Kidney epithelial cell (primary cell): ENCODE data around the gene ARL13B. TPM values are rescaled to one million over a fixed set of nuclear protein-coding genes. Genes with fewer than 3 reads are reported as not detected.

Experiments used
- DNase-seq: peaks from one replicate; pipeline ENCODE4 v3.0.0-alpha.2; 2010; ENCODE audit warnings: low read depth
- H3K27me3 ChIP-seq: 2 replicates; pipeline ENCODE4 v1.6.0; 2011; ENCODE audit warnings: low read length; ENCODE audit not compliant: control insufficient read depth, insufficient read depth
- H3K36me3 ChIP-seq: 2 replicates; pipeline ENCODE4 v1.5.1; 2011; ENCODE audit warnings: low read length; ENCODE audit not compliant: control insufficient read depth, insufficient read depth
- H3K4me3 ChIP-seq: 2 replicates; pipeline ENCODE4 v1.5.1; 2011; ENCODE audit warnings: low read depth, mild to moderate bottlenecking, control low read depth, low read length
- CTCF ChIP-seq: IDR thresholded peaks from 2 replicates; pipeline ENCODE4 v1.5.1; 2011; ENCODE audit warnings: mild to moderate bottlenecking, moderate library complexity, low read length, control low read depth, inconsistent platforms; ENCODE audit not compliant: insufficient read depth, poor library complexity, severe bottlenecking
- total RNA-seq: library from RNA; depleted of rRNA; stranded (reverse); fragments of >200 nt; gene quantifications from 2 replicates; pipeline ENCODE4 v1.2.3, GENCODE V29; 2015

ARL13B gene
- total RNA-seq, 1 donor from 2014 or later = 11.4 TPM

- Histone ChIP-seq H3K36me3 (no peaks in the 10 kb centered on the region), H3K4me3 (no peak overlapping the region), H3K27me3 (no peaks in the 10 kb centered on the region)
- TF ChIP-seq CTCF = peak; percentile 80
- peak; percentile 34 for DNase-seq
Measured at GRCh38 chr3:94004301-94004910, 24.5 kb downstream of the ARL13B start.

- no peak overlapping the region for H3K4me3 ChIP-seq
- no peak for TF ChIP-seq CTCF
- no peak for DNase-seq
- H3K27me3 ChIP-seq = no peaks in the 10 kb centered on the region
- H3K36me3 ChIP-seq = no peaks in the 10 kb centered on the region
Measured at GRCh38 chr3:94008253-94008652, 28.3 kb downstream of the ARL13B start.

- H3K27me3 ChIP-seq = no peaks in the 10 kb centered on the region
- H3K4me3 ChIP-seq = no peak overlapping the region
- TF ChIP-seq CTCF = no peak
- DNase-seq = no peak
- no peaks in the 10 kb centered on the region for H3K36me3 ChIP-seq
Measured at GRCh38 chr3:94009608-94010007, 29.7 kb downstream of the ARL13B start.

- TF ChIP-seq CTCF = no peak
- no peak for DNase-seq
- no peaks in the 10 kb centered on the region for H3K27me3 ChIP-seq
- no peak overlapping the region for H3K4me3 ChIP-seq
- no peaks in the 10 kb centered on the region for H3K36me3 ChIP-seq
Measured at GRCh38 chr3:94011233-94011711, 31.3 kb downstream of the ARL13B start.

GRCh38 chr3:94012185-94012584 lies 32.2 kb downstream of the ARL13B start:
- no peak for TF ChIP-seq CTCF
- no peak for DNase-seq
- Histone ChIP-seq H3K27me3 (no peaks in the 10 kb centered on the region), H3K36me3 (no peaks in the 10 kb centered on the region), H3K4me3 (no peak overlapping the region)

- H3K36me3 ChIP-seq = peaks cover 1% of the 10 kb centered on the region
- DNase-seq = no peak
- TF ChIP-seq CTCF = no peak
- no peak overlapping the region for H3K4me3 ChIP-seq
- H3K27me3 ChIP-seq = no peaks in the 10 kb centered on the region
Measured at GRCh38 chr3:94015025-94015424, 35.1 kb downstream of the ARL13B start.
